ENCODE measurements around the gene BLOC1S5. TPM values are rescaled to one million over a fixed set of nuclear protein-coding genes. Genes with fewer than 3 reads are reported as not detected.
A peak's percentile ranks its signal among the peaks of the same experiment; 100 is the strongest.

BLOC1S5 gene
- total RNA-seq, 1 donor from 2014 or later: 19.7 TPM

- Mint-ChIP-seq H3K36me3 (no peaks in the 10 kb centered on the region), H3K27me3 (ENCODE audit: low read depth) (peaks cover 2% of the 10 kb centered on the region), H3K27ac (no peak overlapping the region), H3K4me1 (peaks cover 3% of the 10 kb centered on the region), H3K4me3 (no peak overlapping the region), H3K9me3 (peaks cover 3% of the 10 kb centered on the region)
- TF ChIP-seq CTCF (IDR thresholded peaks at IDR 0.05; ENCODE audit: unreplicated experiment): no peak
- no peak for DNase-seq (ENCODE audit: low spot score in 2 of 2, unreplicated experiment in 2 of 2)
Observed at GRCh38 chr6:8108031-8108660, 44.0 kb upstream of the BLOC1S5 start.

- TF ChIP-seq CTCF (IDR thresholded peaks at IDR 0.05; ENCODE audit: unreplicated experiment): no peak
- H3K4me1 Mint-ChIP-seq: peaks cover 17% of the 10 kb centered on the region
- peaks cover 3% of the 10 kb centered on the region for H3K9me3 Mint-ChIP-seq
- H3K27ac Mint-ChIP-seq: no peak overlapping the region
- H3K36me3 Mint-ChIP-seq: no peaks in the 10 kb centered on the region
- peaks cover 2% of the 10 kb centered on the region for H3K27me3 Mint-ChIP-seq (ENCODE audit: low read depth)
- no peak overlapping the region for H3K4me3 Mint-ChIP-seq
- no peak for DNase-seq (ENCODE audit: low spot score in 2 of 2, unreplicated experiment in 2 of 2)
Observed at GRCh38 chr6:8105791-8106190, 41.6 kb upstream of the BLOC1S5 start.

- H3K9me3 Mint-ChIP-seq: peaks cover 3% of the 10 kb centered on the region
- peaks cover 2% of the 10 kb centered on the region for H3K27me3 Mint-ChIP-seq (ENCODE audit: low read depth)
- no peak overlapping the region for H3K4me3 Mint-ChIP-seq
- peaks cover 8% of the 10 kb centered on the region for H3K36me3 Mint-ChIP-seq
- TF ChIP-seq CTCF (IDR thresholded peaks at IDR 0.05; ENCODE audit: unreplicated experiment): no peak
- H3K4me1 Mint-ChIP-seq: peaks cover 24% of the 10 kb centered on the region
- no peak for DNase-seq (ENCODE audit: low spot score in 2 of 2, unreplicated experiment in 2 of 2)
- no peak overlapping the region for H3K27ac Mint-ChIP-seq
Observed at GRCh38 chr6:8103726-8104125, 39.5 kb upstream of the BLOC1S5 start.

- H3K9me3 Mint-ChIP-seq: peaks cover 3% of the 10 kb centered on the region
- DNase-seq (ENCODE audit: low spot score in 2 of 2, unreplicated experiment in 2 of 2): peak; percentile 89 to 93
- peak within 1 kb of the TSS; percentile 96 for H3K27ac Mint-ChIP-seq
- TF ChIP-seq CTCF (IDR thresholded peaks at IDR 0.05; ENCODE audit: unreplicated experiment): no peak
- peak within 1 kb of the TSS; percentile 99 for H3K4me3 Mint-ChIP-seq
- H3K36me3 Mint-ChIP-seq: peaks cover 8% of the 10 kb centered on the region
- H3K4me1 Mint-ChIP-seq: peaks cover 24% of the 10 kb centered on the region
- H3K27me3 Mint-ChIP-seq (ENCODE audit: low read depth): peaks cover 2% of the 10 kb centered on the region
Observed at GRCh38 chr6:8102122-8102958, 38.2 kb upstream of the BLOC1S5 start, which contains the start of gene EEF1E1. Gene EEF1E1, minus strand, starts transcription at chr6:8102548. Its CDS starts 27 bp downstream, at chr6:8102521.

GRCh38 chr6:8100159-8100854, 36.1 kb upstream of the BLOC1S5 start:
- Mint-ChIP-seq H3K9me3 (no peaks in the 10 kb centered on the region), H3K4me1 (peaks cover 24% of the 10 kb centered on the region), H3K4me3 (peak overlapping the region; percentile 39), H3K27me3 (ENCODE audit: low read depth) (no peaks in the 10 kb centered on the region), H3K36me3 (peaks cover 20% of the 10 kb centered on the region), H3K27ac (no peak overlapping the region)
- TF ChIP-seq CTCF (IDR thresholded peaks at IDR 0.05; ENCODE audit: unreplicated experiment): no peak
- no peak for DNase-seq (ENCODE audit: low spot score in 2 of 2, unreplicated experiment in 2 of 2)
